Activated CD4-positive, alpha-beta T cell treated with anti-CD3 and anti-CD28 coated beads, Interleukin-2, amount 50 U/mL, for 48 hours (primary cell): Measurements from ENCODE around the gene NGRN.
"Not testable (repeated sequence)": the region's sequence is repeated elsewhere in the genome, so short reads cannot be mapped to it uniquely, and the experiment has no call there.

Experiments used
- DNase-seq, 2 experiments: peaks; one replicate each; pipeline ENCODE4 v3.0.0-alpha.2; 2020

NGRN gene

GRCh38 chr15:90234096-90234988 is 31.1 kb upstream of the NGRN start, which contains the start of gene GDPGP1:
GDPGP1 (plus strand) TSS chr15:90234209; CDS start chr15:90240909, 6,700 bp downstream.
- DNase-seq: no peak

DNA sequence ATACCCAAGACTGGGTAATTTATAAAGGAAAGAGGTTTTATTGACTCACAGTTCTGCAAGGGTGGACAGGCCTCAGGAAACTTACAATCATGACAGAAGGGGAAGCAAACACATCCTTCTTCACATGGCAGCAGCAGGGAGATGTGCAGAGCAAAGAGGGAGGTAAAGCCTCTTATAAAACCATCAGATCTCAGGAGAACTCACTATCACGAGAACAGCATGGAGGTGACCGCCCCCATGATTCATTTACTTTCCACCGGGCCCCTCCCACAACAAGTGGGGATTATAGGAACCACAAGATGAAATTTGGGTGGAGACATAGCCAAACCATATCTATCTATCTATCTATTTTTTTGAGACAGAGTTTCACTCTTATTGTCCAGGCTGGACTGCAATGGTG is 26.1 kb upstream of the NGRN start:
- DNase-seq: no peak

DNA sequence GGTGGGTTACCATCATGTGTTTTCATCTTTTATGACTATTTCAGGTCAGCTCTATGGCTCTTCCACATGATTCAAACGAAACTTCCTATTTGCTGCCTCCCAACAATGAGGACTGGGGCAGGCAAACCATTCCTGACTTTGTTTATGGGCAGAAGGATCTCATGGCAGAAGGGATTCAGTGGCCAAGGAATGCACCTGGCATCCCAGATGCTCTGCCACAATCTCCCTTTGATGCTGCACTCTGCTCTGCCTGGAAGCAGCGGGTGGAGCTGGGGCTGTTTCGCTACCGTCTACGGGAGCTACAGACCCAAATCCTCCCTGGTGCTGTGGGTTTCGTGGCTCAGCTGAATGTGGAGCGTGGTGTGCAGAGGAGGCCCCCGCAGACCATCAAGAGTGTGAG is 24.6 kb upstream of the NGRN start:
- no peak for DNase-seq

- DNase-seq: no peak
Observed at GRCh38 chr15:90241343-90242192, 23.9 kb upstream of the NGRN start.

DNA sequence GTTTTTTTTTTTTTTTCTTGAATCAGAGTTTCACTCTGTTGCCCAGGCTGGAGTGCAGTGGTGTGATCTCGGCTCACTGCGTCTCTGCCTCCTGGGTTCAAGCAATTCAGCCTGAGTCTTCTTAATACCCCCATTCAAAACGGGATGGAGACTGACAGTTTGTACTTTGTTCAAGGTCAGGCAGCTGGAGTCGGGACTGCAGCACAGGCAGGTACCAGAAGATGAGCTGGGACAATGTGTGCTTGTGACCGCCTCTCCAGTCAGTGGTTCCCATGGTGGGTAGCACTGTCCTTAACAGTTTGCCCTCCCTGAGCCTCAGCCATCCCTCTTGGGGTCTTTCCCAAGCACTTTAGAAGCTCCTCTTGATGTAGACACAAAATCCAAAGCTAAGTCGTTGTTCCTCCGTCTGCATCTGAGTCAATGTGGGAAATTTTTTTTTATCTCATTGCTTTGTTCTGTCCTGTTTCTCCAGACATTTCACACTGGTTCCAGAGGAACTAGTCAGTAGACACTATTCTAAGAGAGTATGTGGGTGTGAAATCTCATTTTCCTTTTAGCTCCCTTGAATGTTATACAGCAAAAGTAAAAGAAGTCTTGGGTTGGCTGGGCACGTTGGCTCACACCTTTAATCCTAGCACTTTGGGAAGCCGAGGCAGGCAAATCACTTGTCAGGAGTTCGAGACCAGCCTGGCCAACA is 21.4 kb upstream of the NGRN start:
- no peak for DNase-seq

DNA sequence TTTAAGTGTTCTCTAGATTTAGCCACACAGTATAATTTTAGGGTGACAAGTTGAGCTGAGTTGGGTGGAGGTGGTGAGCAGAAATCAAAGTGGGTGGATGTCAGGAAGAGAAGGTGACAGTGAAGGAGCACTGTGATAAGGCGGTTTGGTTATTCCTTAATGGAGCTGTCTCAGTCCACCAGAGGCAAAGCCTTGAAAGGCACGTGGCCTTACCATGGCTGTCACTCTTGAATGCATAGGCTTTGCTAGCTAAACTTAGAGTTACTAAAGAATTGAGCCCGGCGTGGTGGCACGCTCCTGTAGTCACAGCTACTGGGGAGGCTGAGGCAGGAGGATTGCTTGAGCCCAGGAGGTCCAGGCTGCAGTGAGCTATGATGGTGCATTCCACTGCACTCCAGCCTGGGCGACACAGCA is 16.7 kb upstream of the NGRN start:
- no peak for DNase-seq

DNA sequence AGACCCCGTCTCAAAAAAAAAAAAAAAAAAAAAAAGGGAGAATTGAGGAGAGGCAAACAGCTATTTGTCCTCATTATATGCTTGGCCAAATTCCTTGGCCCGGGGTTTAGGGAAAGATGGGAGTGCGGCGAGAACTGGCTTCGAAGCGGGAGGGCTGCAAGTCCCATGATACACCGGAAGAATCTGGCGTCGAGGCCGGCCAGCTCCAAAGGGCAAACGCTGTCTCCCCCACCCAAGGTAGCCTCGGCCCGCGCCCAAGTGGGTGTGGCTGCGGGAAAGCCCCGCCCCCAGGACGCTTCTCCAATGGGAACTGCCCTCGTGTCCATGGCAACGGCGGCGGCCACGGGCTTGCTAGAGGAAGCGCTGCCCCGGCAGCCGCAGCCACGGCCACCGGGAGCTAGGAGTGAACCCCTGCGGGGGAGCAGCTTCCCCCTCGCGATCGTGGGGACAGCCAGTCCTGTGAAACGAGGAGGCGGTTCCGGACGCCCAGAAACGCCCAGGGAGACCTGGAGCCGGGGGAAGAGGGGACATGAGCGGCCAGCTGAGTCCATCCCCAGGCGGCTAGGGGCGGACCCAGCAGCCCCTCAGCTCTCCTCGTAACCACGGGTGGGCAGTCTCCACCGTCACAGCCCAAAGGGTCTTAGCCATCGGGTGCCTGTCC is 16.1 kb upstream of the NGRN start, which contains the start of gene TTLL13:
Gene TTLL13 (plus strand): TSS at position 354 of the 661 bp plus-strand sequence. CDS start 1,075 bp downstream, outside the sequence.
- peak; percentile 90 to 92 for DNase-seq

GRCh38 chr15:90257776-90258175 is 7.7 kb upstream of the NGRN start:
- no peak for DNase-seq

DNA sequence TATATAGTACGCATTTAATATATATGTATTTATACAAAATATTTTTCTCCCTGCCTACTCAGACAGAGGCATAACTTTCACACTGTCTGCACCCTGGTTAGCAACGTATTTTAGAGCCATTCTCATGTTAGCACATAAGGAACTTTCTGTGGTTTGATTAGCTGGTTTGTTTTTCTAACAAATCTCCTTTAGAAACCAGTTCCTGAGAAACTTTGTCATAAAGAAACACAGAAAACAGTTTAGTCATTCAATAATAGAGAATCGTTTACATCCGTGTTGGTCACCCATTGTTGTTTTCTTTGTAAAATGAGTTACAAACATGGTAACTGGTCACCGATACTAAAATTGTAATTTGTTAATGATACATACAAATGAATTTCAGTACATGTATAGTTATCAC is 5.9 kb upstream of the NGRN start:
- no peak for DNase-seq

- not testable (repeated sequence) for DNase-seq
Observed at GRCh38 chr15:90260731-90261130, 4.7 kb upstream of the NGRN start.

DNA sequence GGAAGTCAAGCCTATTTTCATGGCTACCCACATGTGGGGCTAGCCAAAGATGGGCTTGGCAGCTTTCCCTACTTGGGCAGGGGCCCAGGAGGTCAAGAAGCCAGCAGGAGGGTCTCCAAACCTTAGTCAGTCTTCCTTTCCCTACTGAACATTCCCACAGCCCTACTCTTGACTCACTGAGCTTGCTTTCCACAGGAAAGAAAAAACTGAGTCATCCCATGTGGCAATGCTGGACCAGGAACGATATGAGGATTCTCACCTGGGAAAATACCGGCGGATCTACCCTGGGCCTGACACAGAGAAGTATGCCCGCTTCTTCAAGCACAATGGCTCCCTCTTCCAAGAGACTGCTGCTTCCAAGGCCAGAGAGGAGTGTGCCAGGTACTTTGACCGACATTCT is 3.7 kb upstream of the NGRN start:
- DNase-seq: no peak

DNA sequence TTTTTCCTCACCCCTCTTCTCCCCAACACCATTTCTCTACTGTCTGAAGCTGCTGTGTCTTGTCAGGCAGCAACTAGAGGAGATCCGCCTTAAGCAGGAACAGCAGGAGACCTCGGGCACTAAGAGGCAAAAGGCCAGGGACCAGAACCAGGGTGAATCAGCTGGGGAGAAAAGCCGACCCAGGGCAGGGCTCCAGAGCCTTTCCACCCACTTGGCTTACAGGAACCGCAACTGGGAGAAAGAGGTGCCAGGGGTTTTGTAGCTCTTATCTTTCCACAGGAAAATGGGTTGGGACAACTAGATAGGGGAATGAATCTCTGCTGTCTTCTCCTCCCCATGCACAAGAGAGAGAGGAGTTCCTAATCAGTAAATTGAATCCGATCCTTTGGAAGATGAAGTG is 3.0 kb upstream of the NGRN start:
- DNase-seq: no peak

GRCh38 chr15:90264671-90265070 is 801 bp upstream of the NGRN start:
- DNase-seq: peak; percentile 37 to 52

- peak; percentile 48 to 66 for DNase-seq
Observed at GRCh38 chr15:90266061-90266431, 574 bp downstream of the NGRN start.

DNA sequence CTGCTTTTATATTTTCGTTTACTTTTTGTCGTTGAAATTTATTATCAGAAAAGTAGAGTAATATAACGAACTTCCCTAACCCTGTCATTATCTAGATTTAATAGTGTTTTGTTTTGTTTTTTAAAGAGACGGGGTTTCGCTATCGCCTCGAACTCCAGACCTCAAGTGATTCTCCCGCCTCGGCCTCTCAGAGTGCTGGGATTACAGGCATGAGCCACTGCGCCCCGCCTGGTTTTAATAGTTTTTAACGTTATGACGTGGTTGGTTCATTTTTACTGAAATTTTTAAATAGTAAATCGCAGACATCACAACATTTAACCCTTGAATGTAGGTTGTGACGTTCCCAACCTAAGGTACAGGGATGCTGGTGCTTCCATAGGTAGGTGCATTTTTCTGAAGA is 1.0 kb downstream of the NGRN start:
- peak; percentile 37 to 47 for DNase-seq

DNA sequence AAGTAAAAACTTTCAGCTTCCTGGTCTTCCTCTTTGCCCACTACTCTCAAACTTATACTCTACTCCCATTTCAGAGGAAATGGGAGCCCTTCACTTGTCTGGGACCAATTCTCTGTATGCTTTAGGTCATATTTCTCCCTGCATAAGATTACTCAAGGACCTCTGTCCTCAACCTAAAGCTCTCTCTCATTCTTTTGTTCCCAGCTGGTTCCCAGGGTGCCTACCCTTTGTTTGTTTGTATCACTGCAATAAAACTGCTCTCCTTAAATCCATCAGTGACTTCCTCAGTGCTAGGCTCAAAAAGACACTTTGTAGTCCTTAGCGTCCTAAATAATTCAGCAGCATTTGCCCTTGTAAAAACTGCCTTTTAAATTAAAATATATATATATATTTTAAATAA is 2.9 kb downstream of the NGRN start:
- no peak for DNase-seq

GRCh38 chr15:90270502-90271150 is 5.2 kb downstream of the NGRN start:
- no peak for DNase-seq

- no peak for DNase-seq
Observed at GRCh38 chr15:90271459-90272166, 6.1 kb downstream of the NGRN start.

- not testable (repeated sequence) for DNase-seq
Observed at GRCh38 chr15:90278467-90278866, 13.0 kb downstream of the NGRN start.

DNA sequence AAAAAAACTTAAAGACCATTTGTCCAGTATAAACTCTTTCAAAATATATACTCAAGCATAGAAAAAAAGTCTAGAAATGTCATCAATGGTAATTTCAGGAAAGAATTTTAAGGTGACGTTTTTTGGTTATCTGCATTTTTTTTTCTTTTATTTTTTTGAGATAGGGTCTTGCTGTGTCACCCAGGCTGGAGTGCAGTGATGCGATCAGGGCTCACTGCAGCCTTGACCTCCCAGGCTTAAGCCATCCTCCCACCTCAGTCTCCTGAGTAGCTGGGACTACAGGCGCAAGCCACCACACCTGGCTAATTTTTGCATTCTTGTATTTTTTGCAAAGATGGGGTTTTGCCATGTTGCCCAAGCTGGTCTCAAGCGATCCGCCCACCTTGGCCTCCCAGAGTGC is 15.3 kb downstream of the NGRN start:
- not testable (repeated sequence) for DNase-seq

GRCh38 chr15:90281637-90282036 is 16.2 kb downstream of the NGRN start:
- not testable (repeated sequence) for DNase-seq
